ENCODE data around the gene ZNF205. TPM values are rescaled to one million over a fixed set of nuclear protein-coding genes. Genes with fewer than 3 reads are reported as not detected.

ZNF205 gene
- polyA plus RNA-seq, 1 of the 3 experiments (the other 2 are of a cell fraction), result 9.7 TPM

- peak; percentile 98 for DNase-seq
- peaks cover 7% of the 10 kb centered on the region for H3F3A ChIP-seq (replicated peaks; ENCODE audit: insufficient read depth)
- no peaks in the 10 kb centered on the region for H3K36me3 ChIP-seq (replicated peaks in 1 of 2; ENCODE audit: control insufficient read depth in 1 of 2, insufficient read depth in 2 of 2, low read length in 1 of 2)
- H3K9me2 ChIP-seq, result no peaks in the 10 kb centered on the region
- POLR2A ChIA-PET, result no interaction called here
- H3K27me3 ChIP-seq (ENCODE audit: insufficient read depth), result no peaks in the 10 kb centered on the region
- TF ChIP-seq YY1 (IDR thresholded peaks at IDR 0.05; ENCODE audit: low read depth), result 0 out of 2 replicates have a peak, but pooled peaks have one; percentile 68
- TF ChIP-seq RFX5 (IDR thresholded peaks at IDR 0.05; ENCODE audit: low read length), result no peak
- H3K79me2 ChIP-seq (ENCODE audit: insufficient read depth), result no peaks in the 10 kb centered on the region
- no peak overlapping the region for H3K27ac ChIP-seq (ENCODE audit: low read depth in 2 of 2, low read length in 1 of 2)
- 21% methylated on average over 31 of the region's 39 CpGs for WGBS (ENCODE audit: low lambda C conversion rate)
- peak overlapping the region; percentile 91 for H2AFZ ChIP-seq (ENCODE audit: low read depth)
- H3K9me3 ChIP-seq, result no peaks in the 10 kb centered on the region
- H3K4me2 ChIP-seq, result peak overlapping the region; percentile 57
- peaks cover 9 to 11% of the 10 kb centered on the region in 2 experiments; a peak in 2 of 4 replicates for H3K4me1 ChIP-seq (ENCODE audit: control insufficient read depth in 1 of 2, insufficient read depth in 2 of 2, low read depth in 1 of 2, low read length in 1 of 2)
- H4K20me1 ChIP-seq (ENCODE audit: insufficient read depth), result no peaks in the 10 kb centered on the region
- CTCF ChIA-PET, result interaction anchor here (1.3 to 3.3 kb wide), 9 partner anchors 9 to 69 kb away, joined by 4 to 15 read pairs (median 7); partner anchors contain the start of gene ZNF205
- H3K9ac ChIP-seq, result no peak overlapping the region
- no peak overlapping the region for H3K4me3 ChIP-seq (ENCODE audit: low read depth in 2 of 2, low read length in 1 of 2)
Measured at GRCh38 chr16:3099732-3100499, 12.5 kb upstream of the ZNF205 start.

DNA sequence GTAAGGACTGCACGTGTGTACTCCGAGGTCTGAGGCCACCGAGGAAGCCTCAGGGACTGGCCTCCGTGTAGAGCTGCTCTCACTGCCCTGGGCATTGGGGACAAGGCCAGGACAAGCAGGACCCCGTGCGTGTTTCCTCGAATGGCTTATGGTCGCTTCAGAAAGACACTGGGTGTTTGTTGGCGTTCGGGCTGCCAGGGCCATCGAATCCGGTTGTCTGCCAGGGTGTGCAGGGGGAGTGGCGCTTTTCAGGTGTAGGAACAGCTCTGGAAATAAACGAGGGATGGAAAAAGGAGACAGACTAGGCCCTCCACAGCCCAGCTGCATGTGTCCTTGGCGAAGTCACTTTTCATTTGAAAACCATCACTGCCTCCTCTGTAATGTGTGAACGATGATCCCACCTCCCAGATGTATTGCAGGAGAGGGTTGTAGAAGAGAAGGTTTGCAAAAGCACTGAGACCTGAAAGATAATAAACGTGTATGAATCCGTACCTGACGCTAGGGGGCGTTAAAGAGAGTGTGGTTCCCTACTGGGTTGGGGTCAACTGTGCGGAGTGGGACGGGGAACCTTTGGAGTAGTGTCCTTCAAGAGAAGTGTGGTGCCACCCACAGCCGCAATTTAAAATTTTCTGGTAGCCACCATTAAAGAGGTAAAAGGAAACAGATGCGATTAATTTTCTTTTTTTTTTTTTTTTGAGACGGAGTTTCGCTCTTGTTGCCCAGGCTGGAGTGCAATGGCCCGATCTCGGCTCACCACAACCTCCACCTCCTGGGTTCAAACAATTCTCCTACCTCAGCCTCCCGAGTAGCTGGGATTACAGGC is 11.2 kb upstream of the ZNF205 start:
- DNase-seq, result peak; percentile 70
- ChIA-PET CTCF (interaction anchor here (0.7 to 3.0 kb wide), 13 partner anchors 11 to 70 kb away, joined by 3 to 15 read pairs (median 4); partner anchors contain the start of gene ZNF205), POLR2A (no interaction called here)
- Histone ChIP-seq H3K9ac (no peak overlapping the region), H3K27ac (ENCODE audit: low read depth in 2 of 2, low read length in 1 of 2) (no peak overlapping the region), H3K4me2 (no peak overlapping the region), H3K36me3 (replicated peaks in 1 of 2; ENCODE audit: control insufficient read depth in 1 of 2, insufficient read depth in 2 of 2, low read length in 1 of 2) (no peaks in the 10 kb centered on the region), H3K9me2 (no peaks in the 10 kb centered on the region), H3K4me3 (ENCODE audit: low read depth in 2 of 2, low read length in 1 of 2) (peak overlapping the region in 1 of 2 experiments; percentile 14; a peak in 1 of 4 replicates), H3K4me1 (ENCODE audit: control insufficient read depth in 1 of 2, insufficient read depth in 2 of 2, low read depth in 1 of 2, low read length in 1 of 2) (peaks cover 9 to 14% of the 10 kb centered on the region in 2 experiments; a peak in 2 of 4 replicates), H3K9me3 (no peaks in the 10 kb centered on the region), H4K20me1 (ENCODE audit: insufficient read depth) (no peaks in the 10 kb centered on the region), H3K27me3 (ENCODE audit: insufficient read depth) (no peaks in the 10 kb centered on the region), H2AFZ (ENCODE audit: low read depth) (no peak overlapping the region), H3F3A (replicated peaks; ENCODE audit: insufficient read depth) (peaks cover 7% of the 10 kb centered on the region), H3K79me2 (ENCODE audit: insufficient read depth) (no peaks in the 10 kb centered on the region)
- TF ChIP-seq, protein P1, sequence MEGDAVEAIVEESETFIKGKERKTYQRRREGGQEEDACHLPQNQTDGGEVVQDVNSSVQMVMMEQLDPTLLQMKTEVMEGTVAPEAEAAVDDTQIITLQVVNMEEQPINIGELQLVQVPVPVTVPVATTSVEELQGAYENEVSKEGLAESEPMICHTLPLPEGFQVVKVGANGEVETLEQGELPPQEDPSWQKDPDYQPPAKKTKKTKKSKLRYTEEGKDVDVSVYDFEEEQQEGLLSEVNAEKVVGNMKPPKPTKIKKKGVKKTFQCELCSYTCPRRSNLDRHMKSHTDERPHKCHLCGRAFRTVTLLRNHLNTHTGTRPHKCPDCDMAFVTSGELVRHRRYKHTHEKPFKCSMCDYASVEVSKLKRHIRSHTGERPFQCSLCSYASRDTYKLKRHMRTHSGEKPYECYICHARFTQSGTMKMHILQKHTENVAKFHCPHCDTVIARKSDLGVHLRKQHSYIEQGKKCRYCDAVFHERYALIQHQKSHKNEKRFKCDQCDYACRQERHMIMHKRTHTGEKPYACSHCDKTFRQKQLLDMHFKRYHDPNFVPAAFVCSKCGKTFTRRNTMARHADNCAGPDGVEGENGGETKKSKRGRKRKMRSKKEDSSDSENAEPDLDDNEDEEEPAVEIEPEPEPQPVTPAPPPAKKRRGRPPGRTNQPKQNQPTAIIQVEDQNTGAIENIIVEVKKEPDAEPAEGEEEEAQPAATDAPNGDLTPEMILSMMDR (IDR thresholded peaks at IDR 0.05), result peak; percentile 70
- no peak for TF ChIP-seq SMC3 (IDR thresholded peaks at IDR 0.05; ENCODE audit: low read depth, low read length)
- 63% methylated on average over 29 of the region's 29 CpGs for WGBS (ENCODE audit: low lambda C conversion rate)

GRCh38 chr16:3101841-3102470 is 10.4 kb upstream of the ZNF205 start:
- Histone ChIP-seq H3K9me3 (no peaks in the 10 kb centered on the region), H3K4me1 (ENCODE audit: control insufficient read depth in 1 of 2, insufficient read depth in 2 of 2, low read depth in 1 of 2, low read length in 1 of 2) (peaks cover 9 to 14% of the 10 kb centered on the region in 2 experiments; a peak in 2 of 4 replicates), H3F3A (replicated peaks; ENCODE audit: insufficient read depth) (peaks cover 7% of the 10 kb centered on the region), H3K27ac (ENCODE audit: low read depth in 2 of 2, low read length in 1 of 2) (no peak overlapping the region), H3K79me2 (ENCODE audit: insufficient read depth) (no peaks in the 10 kb centered on the region), H4K20me1 (ENCODE audit: insufficient read depth) (no peaks in the 10 kb centered on the region), H3K4me2 (no peak overlapping the region), H3K36me3 (replicated peaks in 1 of 2; ENCODE audit: control insufficient read depth in 1 of 2, insufficient read depth in 2 of 2, low read length in 1 of 2) (no peaks in the 10 kb centered on the region), H2AFZ (ENCODE audit: low read depth) (no peak overlapping the region), H3K9me2 (no peaks in the 10 kb centered on the region), H3K27me3 (ENCODE audit: insufficient read depth) (no peaks in the 10 kb centered on the region), H3K9ac (no peak overlapping the region), H3K4me3 (ENCODE audit: low read depth in 2 of 2, low read length in 1 of 2) (no peak overlapping the region)
- no peak for DNase-seq
- CTCF ChIA-PET, result interaction anchor here (0.9 to 3.0 kb wide), 5 partner anchors 11 to 71 kb away, joined by 3 to 15 read pairs (median 8); partner anchors contain the start of gene ZNF205
- 85% methylated on average over 27 of the region's 27 CpGs for WGBS (ENCODE audit: low lambda C conversion rate)
- POLR2A ChIA-PET, result no interaction called here
- TF ChIP-seq NRF1 (IDR thresholded peaks at IDR 0.05; ENCODE audit: low read depth, low read length) (no peak), TEAD4 (IDR thresholded peaks at IDR 0.05; ENCODE audit: borderline replicate concordance, insufficient read depth) (no peak), CHD2 (IDR thresholded peaks at IDR 0.05; ENCODE audit: low read length, partially characterized antibody) (no peak), USF2 (IDR thresholded peaks at IDR 0.05; ENCODE audit: borderline replicate concordance, low read depth, low read length) (no peak), JUND (IDR thresholded peaks at IDR 0.05) (no peak), MEF2A (IDR thresholded peaks at IDR 0.05; ENCODE audit: borderline replicate concordance, low read depth) (no peak)
- TF ChIP-seq, protein P2, sequence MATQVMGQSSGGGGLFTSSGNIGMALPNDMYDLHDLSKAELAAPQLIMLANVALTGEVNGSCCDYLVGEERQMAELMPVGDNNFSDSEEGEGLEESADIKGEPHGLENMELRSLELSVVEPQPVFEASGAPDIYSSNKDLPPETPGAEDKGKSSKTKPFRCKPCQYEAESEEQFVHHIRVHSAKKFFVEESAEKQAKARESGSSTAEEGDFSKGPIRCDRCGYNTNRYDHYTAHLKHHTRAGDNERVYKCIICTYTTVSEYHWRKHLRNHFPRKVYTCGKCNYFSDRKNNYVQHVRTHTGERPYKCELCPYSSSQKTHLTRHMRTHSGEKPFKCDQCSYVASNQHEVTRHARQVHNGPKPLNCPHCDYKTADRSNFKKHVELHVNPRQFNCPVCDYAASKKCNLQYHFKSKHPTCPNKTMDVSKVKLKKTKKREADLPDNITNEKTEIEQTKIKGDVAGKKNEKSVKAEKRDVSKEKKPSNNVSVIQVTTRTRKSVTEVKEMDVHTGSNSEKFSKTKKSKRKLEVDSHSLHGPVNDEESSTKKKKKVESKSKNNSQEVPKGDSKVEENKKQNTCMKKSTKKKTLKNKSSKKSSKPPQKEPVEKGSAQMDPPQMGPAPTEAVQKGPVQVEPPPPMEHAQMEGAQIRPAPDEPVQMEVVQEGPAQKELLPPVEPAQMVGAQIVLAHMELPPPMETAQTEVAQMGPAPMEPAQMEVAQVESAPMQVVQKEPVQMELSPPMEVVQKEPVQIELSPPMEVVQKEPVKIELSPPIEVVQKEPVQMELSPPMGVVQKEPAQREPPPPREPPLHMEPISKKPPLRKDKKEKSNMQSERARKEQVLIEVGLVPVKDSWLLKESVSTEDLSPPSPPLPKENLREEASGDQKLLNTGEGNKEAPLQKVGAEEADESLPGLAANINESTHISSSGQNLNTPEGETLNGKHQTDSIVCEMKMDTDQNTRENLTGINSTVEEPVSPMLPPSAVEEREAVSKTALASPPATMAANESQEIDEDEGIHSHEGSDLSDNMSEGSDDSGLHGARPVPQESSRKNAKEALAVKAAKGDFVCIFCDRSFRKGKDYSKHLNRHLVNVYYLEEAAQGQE (IDR thresholded peaks at IDR 0.05; ENCODE audit: low read depth, low read length), result no peak

All from SK-N-SH (cell line).